Right atrium auricular region (tissue), 2 donors: Measurements from ENCODE around the gene CUBN. TPM values are rescaled to one million over a fixed set of nuclear protein-coding genes. Genes with fewer than 3 reads are reported as not detected.

Experiments
- DNase-seq: peaks from one replicate; pipeline ENCODE4 v3.0.0-alpha.2; 2019; ENCODE audit warnings: low spot score
- H3K27ac ChIP-seq, 2 donors: fragments of 200-600 bp; sonication (generic); 1 replicate in 1 of 2; 2 replicates in 1 of 2; pipeline ENCODE4 v1.5.1; 2016 to 2019
- H3K27me3 ChIP-seq, 2 donors: fragments of 200-600 bp; sonication (generic); one replicate each; pipeline versions ENCODE4 v1.5.1 to v1.6.0; 2017 to 2019
- H3K36me3 ChIP-seq: fragments of 200-600 bp; sonication (generic); one replicate; pipeline ENCODE4 v1.5.1; 2016
- H3K4me1 ChIP-seq, 2 donors: fragments of 200-600 bp; sonication (generic); one replicate each; pipeline versions ENCODE4 v1.5.1 to v1.6.0; 2017 to 2019
- H3K4me3 ChIP-seq, 2 donors: fragments of 200-600 bp; sonication (generic); 1 replicate in 1 of 2; 2 replicates in 1 of 2; pipeline ENCODE4 v1.5.1; 2017 to 2019; ENCODE audit warnings: mild to moderate bottlenecking in 1 of 2, moderate library complexity in 1 of 2
- H3K9me3 ChIP-seq, 2 donors: fragments of 200-600 bp; sonication (generic); one replicate each; pipeline ENCODE4 v1.5.1; 2019
- CTCF ChIP-seq, 2 donors: fragments of 200-600 bp; sonication (generic); IDR thresholded peaks; one replicate each; pipeline ENCODE4 v1.5.1; 2019; ENCODE audit warnings: antibody characterized with exemption in 2 of 2
- total RNA-seq, 2 donors: library from RNA; depleted of rRNA; stranded (reverse); fragments of >200 nt; gene quantifications; one replicate each; pipeline ENCODE4 v1.1.0, GENCODE V29; 2016

The CUBN gene
- total RNA-seq, 2 donors from 2014 or later = 0.15 to 0.94 TPM

GRCh38 chr10:17157024-17157423 is 27.4 kb upstream of the CUBN start:
- Histone ChIP-seq H3K4me3 (no peak overlapping the region), H3K4me1 (no peaks in the 10 kb centered on the region), H3K36me3 (no peaks in the 10 kb centered on the region), H3K27ac (no peak overlapping the region), H3K9me3 (no peaks in the 10 kb centered on the region), H3K27me3 (no peaks in the 10 kb centered on the region)
- no peak for DNase-seq
- TF ChIP-seq CTCF (IDR thresholded peaks at IDR 0.05) = no peak

DNA sequence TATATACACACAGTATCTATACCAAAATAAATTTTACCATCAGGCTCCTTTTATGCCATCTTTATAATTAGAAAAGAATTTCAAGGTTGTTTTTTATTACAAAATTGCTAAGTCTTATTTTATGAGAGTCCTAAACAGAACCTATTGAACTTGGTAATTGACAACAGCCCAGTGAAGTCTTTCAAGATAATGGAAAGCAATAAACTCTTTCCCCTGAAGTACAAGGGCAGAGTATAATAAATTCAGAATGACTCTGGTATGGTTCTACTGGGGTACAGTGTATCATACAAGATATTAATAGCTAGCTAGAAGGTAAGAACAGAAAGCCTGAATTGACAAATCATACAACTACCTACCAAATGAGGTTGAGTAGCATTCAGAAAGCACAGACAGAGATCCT is 26.2 kb upstream of the CUBN start:
- Histone ChIP-seq H3K4me1 (no peaks in the 10 kb centered on the region), H3K9me3 (no peaks in the 10 kb centered on the region), H3K4me3 (no peak overlapping the region), H3K36me3 (no peaks in the 10 kb centered on the region), H3K27me3 (no peaks in the 10 kb centered on the region), H3K27ac (no peak overlapping the region)
- no peak for DNase-seq
- no peak for TF ChIP-seq CTCF (IDR thresholded peaks at IDR 0.05)

GRCh38 chr10:17154116-17154515 is 24.5 kb upstream of the CUBN start:
- Histone ChIP-seq H3K27me3 (no peaks in the 10 kb centered on the region), H3K4me1 (no peaks in the 10 kb centered on the region), H3K36me3 (no peaks in the 10 kb centered on the region), H3K4me3 (no peak overlapping the region), H3K9me3 (no peaks in the 10 kb centered on the region), H3K27ac (no peak overlapping the region)
- no peak for TF ChIP-seq CTCF (IDR thresholded peaks at IDR 0.05)
- DNase-seq = no peak

- no peak for DNase-seq
- Histone ChIP-seq H3K9me3 (no peaks in the 10 kb centered on the region), H3K27ac (no peak overlapping the region), H3K4me3 (no peak overlapping the region), H3K36me3 (no peaks in the 10 kb centered on the region), H3K4me1 (no peaks in the 10 kb centered on the region), H3K27me3 (no peaks in the 10 kb centered on the region)
- no peak for TF ChIP-seq CTCF (IDR thresholded peaks at IDR 0.05)
Measured at GRCh38 chr10:17153321-17153720, 23.7 kb upstream of the CUBN start.

- no peaks in the 10 kb centered on the region for H3K4me1 ChIP-seq
- DNase-seq = no peak
- no peak overlapping the region for H3K27ac ChIP-seq
- no peaks in the 10 kb centered on the region for H3K36me3 ChIP-seq
- no peaks in the 10 kb centered on the region for H3K9me3 ChIP-seq
- H3K27me3 ChIP-seq = no peaks in the 10 kb centered on the region
- no peak for TF ChIP-seq CTCF (IDR thresholded peaks at IDR 0.05)
- H3K4me3 ChIP-seq = no peak overlapping the region
Measured at GRCh38 chr10:17151716-17152115, 22.1 kb upstream of the CUBN start.

DNA sequence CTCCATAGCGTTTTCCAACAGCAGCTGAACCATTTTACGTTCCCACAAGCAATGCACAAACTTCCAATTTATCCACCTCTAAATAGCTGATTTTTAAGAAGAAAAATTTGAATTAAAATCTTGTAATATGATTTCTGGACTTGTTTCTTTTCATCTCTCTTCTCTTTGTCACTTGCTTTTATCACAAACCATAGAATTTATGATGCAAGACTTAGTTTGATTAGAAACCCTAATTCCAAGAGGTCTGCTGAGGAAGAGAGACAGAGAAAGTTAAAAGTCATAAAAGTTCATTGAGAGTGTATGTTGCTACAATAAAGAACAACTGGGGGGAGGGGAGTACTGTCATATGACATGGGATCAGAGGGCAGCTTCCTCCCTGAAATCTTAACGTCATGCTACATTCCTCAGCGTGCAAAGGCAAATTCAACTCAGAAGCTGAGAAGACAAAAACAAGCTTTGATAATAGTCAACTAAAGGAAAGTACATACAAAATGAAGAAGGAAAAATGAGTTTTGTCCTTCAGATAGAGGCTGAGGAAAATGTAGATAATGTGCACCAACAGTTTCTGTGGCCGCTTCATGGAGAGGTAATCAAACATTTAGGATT is 18.4 kb upstream of the CUBN start:
- H3K4me3 ChIP-seq = no peak overlapping the region
- H3K4me1 ChIP-seq = no peaks in the 10 kb centered on the region
- no peaks in the 10 kb centered on the region for H3K27me3 ChIP-seq
- DNase-seq = no peak
- no peak overlapping the region for H3K27ac ChIP-seq
- H3K9me3 ChIP-seq = no peaks in the 10 kb centered on the region
- no peaks in the 10 kb centered on the region for H3K36me3 ChIP-seq
- no peak for TF ChIP-seq CTCF (IDR thresholded peaks at IDR 0.05)
